ENCODE measurements around the gene ALOX12.

Gene ALOX12

GRCh38 chr17:7058831-7059447 is 63.1 kb downstream of the ALOX12 start:
- H2AFZ ChIP-seq (ENCODE audit: low read length), result no peak overlapping the region
- H3K27ac ChIP-seq (ENCODE audit: low read depth, low read length, poor library complexity, severe bottlenecking), result no peak overlapping the region
- H3K9ac ChIP-seq (ENCODE audit: low read length), result no peak overlapping the region
- no peak overlapping the region for H3K4me3 ChIP-seq (ENCODE audit: low read depth, low read length, poor library complexity, severe bottlenecking)
- H3K9me2 ChIP-seq (ENCODE audit: low read depth, low read length), result no peaks in the 10 kb centered on the region
- TF ChIP-seq CTCF (IDR thresholded peaks at IDR 0.05; ENCODE audit: low read length), result no peak
- no peak for TF ChIP-seq EZH2 (IDR thresholded peaks at IDR 0.05; ENCODE audit: borderline replicate concordance, low read length)
- no peaks in the 10 kb centered on the region for H3K9me3 ChIP-seq (ENCODE audit: low read length)
- H3F3A ChIP-seq (ENCODE audit: insufficient read depth, low read length), result no peaks in the 10 kb centered on the region
- H4K20me1 ChIP-seq (ENCODE audit: insufficient read depth, low read length), result no peaks in the 10 kb centered on the region
- no peak overlapping the region for H3K4me2 ChIP-seq (ENCODE audit: low read length)
- no peaks in the 10 kb centered on the region for H3K36me3 ChIP-seq (ENCODE audit: insufficient read depth, low read length)
- H3K27me3 ChIP-seq (ENCODE audit: insufficient read depth, low read length), result no peaks in the 10 kb centered on the region; the same call in 1 of the 2 replicates
- H3K4me1 ChIP-seq (ENCODE audit: insufficient read depth, low read length, severe bottlenecking), result no peaks in the 10 kb centered on the region
- H3K79me2 ChIP-seq (ENCODE audit: insufficient read depth, low read length), result no peaks in the 10 kb centered on the region

Data from OCI-LY1 (cell line).